A549 (cell line): ENCODE measurements around the gene SPRR2D.

Experiments
- CTCF ChIP-seq: fragments of >200 bp; sonication (Bioruptor Twin); formaldehyde crosslinking; IDR thresholded peaks from 3 replicates; pipeline ENCODE4 v1.5.1; 2016
- RAD21 ChIP-seq, 2 experiments: fragments of >200 bp in 1 of 2; sonication (Bioruptor Twin) in 1 of 2; formaldehyde crosslinking in 1 of 2; IDR thresholded peaks in 1 of 2; conservative IDR thresholded peaks in 1 of 2; 2 replicates in 1 of 2; 3 replicates in 1 of 2; pipeline ENCODE4 v1.6.1; 2012 to 2018; ENCODE audit warnings: inconsistent platforms in 1 of 2
- RFX5 ChIP-seq: fragments of 450-650 bp; IDR thresholded peaks from 2 replicates; pipeline ENCODE4 v1.7.1; 2014; ENCODE audit warnings: antibody characterized with exemption, mild to moderate bottlenecking, moderate library complexity

GRCh38 chr1:153040950-153041631, at the start of gene SPRR2D:
- TF ChIP-seq CTCF: no peak
- TF ChIP-seq RFX5: no peak
- no peak for TF ChIP-seq RAD21 (conservative IDR thresholded peaks at IDR 0.05 in 1 of 2, IDR thresholded peaks at IDR 0.05 in 1 of 2)
